GM12892 (cell line): ENCODE measurements around the gene OCEL1.

ENCODE experiments used
- POLR2A ChIP-seq: IDR thresholded peaks from 2 replicates; pipeline ENCODE4 v1.6.1; 2011; ENCODE audit warnings: low read depth, low read length, control low read depth
- POLR2AphosphoS5 ChIP-seq: IDR thresholded peaks from 2 replicates; pipeline ENCODE4 v1.6.1; 2011; ENCODE audit warnings: low read depth, low read length, control low read depth
- TAF1 ChIP-seq: IDR thresholded peaks from 2 replicates; pipeline ENCODE4 v1.6.1; 2011; ENCODE audit warnings: low read depth, mild to moderate bottlenecking, control low read depth, low read length, borderline replicate concordance

- TF ChIP-seq POLR2AphosphoS5 (peak; percentile 62), POLR2A (peak; percentile 30), TAF1 (no peak)
Observed at GRCh38 chr19:17202249-17202648, 23.8 kb upstream of the OCEL1 start.
